Activated naive CD8-positive, alpha-beta T cell treated with anti-CD3 and anti-CD28 coated beads, Interleukin-2, amount 50 U/mL, for 24 hours (primary cell): ENCODE results near the gene SURF4.
A peak's percentile ranks its signal among the peaks of the same experiment; 100 is the strongest.
"Not testable (repeated sequence)": the region's sequence is repeated elsewhere in the genome, so short reads cannot be mapped to it uniquely, and the experiment has no call there.

Source experiments
- ATAC-seq: fragments of 150-1000 bp; cut with Tn5 transposase; one replicate; pipeline ENCODE4 v1.10.0; 2021
- DNase-seq: peaks from one replicate; pipeline ENCODE4 v3.0.0; 2021
- H3K27ac Mint-ChIP-seq: one replicate; pipeline ENCODE4 v1.8.0; 2021; ENCODE audit warnings: mild to moderate bottlenecking, mixed read lengths
- H3K27me3 Mint-ChIP-seq: one replicate; pipeline ENCODE4 v1.8.0; 2021; ENCODE audit warnings: mixed read lengths
- H3K36me3 Mint-ChIP-seq: one replicate; pipeline ENCODE4 v1.8.0; 2021; ENCODE audit warnings: low read depth, mixed read lengths
- H3K4me1 Mint-ChIP-seq: one replicate; pipeline ENCODE4 v1.8.0; 2021; ENCODE audit warnings: mixed read lengths
- H3K4me3 Mint-ChIP-seq: one replicate; pipeline ENCODE4 v1.8.0; 2021; ENCODE audit warnings: mild to moderate bottlenecking, moderate library complexity, mixed read lengths
- H3K9me3 Mint-ChIP-seq: one replicate; pipeline ENCODE4 v1.8.0; 2021; ENCODE audit warnings: mixed read lengths

The SURF4 gene

DNA sequence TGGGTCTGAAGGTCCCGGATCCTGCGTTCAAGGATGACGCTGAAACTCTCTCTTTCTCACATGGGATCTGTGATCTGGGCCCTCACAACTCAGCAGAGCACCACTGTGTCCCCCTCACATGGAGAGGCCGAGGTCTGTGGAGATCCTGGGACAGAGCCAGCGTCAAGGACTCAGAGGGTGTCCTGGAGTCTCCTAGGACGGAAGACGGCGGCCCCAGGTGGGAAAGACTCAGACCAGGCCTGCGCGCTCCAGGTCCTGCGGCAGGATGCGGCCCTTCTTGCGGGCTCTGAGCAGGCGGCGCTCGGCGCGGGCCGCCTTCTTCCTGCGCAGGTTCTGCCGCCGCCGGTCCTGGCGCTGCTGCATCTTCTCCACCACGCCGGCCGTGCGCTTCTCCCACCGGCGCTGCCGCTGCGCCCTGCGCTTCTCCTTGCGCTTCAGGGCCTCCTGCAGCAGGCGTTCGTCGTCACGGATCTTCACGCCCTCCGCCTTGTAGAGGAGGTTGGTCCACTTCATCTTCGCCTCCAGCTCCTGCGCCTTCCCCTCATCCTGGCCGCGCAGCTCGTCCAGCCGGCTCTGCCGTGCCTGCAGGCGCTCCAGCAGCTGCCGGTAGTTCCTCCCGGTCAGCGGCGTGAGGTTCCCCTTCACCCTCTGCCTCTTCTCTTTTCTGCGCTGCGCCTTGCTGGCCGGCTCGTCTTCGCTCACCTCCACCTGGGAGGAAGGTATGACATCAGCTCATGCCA, 44.0 kb downstream of the SURF4 start:
- no peak overlapping the region for H3K27ac Mint-ChIP-seq

DNA sequence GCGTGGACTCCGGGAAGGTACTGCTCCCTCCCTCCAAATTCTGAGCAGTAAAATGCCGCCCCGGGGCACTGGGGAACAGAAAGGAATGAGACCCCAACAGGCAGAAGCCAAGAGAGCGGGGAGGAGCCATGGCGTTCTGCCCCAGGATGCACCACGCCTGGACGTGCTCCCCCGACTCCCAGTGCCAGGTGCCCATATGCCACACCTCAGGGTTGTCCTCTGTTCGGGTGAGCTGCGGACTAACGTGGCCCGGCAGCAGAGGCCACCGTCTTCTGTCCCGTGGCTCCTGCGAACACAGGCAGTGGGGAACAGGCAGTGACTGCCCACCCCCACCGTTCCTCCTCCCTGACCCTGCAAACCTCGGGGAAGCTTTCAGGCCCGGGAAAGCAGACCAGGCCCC, 44.6 kb downstream of the SURF4 start:
- H3K9me3 Mint-ChIP-seq: no peaks in the 10 kb centered on the region
- ATAC-seq (no peak), DNase-seq (no peak)
- H3K27ac Mint-ChIP-seq: peak overlapping the region; percentile 0
- peaks cover 47% of the 10 kb centered on the region for H3K36me3 Mint-ChIP-seq
- H3K4me1 Mint-ChIP-seq: peaks cover 23% of the 10 kb centered on the region
- H3K4me3 Mint-ChIP-seq: no peak overlapping the region
- H3K27me3 Mint-ChIP-seq: no peaks in the 10 kb centered on the region

More for the DNA sequence above, 44.0 kb downstream of the SURF4 start:
- H3K36me3 Mint-ChIP-seq: peaks cover 52% of the 10 kb centered on the region
- no peak for ATAC-seq
- H3K4me1 Mint-ChIP-seq: peaks cover 29% of the 10 kb centered on the region
- no peak overlapping the region for H3K4me3 Mint-ChIP-seq
- H3K27me3 Mint-ChIP-seq: no peaks in the 10 kb centered on the region
- DNase-seq: no peak
- H3K9me3 Mint-ChIP-seq: no peaks in the 10 kb centered on the region

DNA sequence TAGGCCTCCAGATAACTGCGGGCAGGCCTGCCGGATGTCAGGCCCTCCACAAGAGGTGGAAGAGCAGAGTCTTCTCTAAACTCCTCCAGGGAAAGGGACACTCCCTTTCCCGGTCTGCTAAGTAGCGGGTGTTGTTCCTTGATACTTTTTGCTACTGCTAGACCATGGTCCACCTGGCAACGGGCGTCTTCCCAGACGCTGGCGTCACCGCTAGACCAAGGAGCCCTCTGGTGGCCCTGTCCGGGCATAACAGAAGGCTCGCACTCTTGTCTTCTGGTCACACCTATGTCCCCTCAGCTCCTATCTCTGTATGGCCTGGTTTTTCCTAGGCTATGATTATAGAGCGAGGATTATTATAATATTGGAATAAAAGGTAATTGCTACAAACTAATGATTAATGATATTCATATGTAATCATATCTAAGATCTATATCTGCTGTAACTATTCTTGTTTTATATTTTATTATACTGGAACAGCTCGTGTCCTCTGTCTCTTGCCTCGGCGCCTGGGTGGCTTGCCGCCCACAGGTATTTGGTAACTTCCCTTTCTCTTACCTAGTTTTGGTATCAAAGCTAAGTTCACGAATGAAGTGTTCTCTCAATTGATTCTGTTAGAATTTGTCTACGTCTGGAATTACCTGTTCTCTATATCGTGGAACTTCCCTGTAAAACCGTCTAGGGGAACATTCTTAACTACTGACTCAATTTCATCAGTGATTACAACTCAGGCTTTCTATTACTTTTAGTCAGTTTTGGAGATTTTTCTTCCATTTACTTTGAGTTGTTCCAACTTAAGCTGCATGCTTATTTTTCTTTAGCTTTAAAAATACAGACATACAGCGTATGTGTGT, 46.3 kb downstream of the SURF4 start:
- ATAC-seq, H3K4me3 Mint-ChIP-seq, H3K27me3 Mint-ChIP-seq, DNase-seq, H3K27ac Mint-ChIP-seq, H3K9me3 Mint-ChIP-seq: not testable (repeated sequence)
- Mint-ChIP-seq H3K36me3 (peaks cover 35% of the 10 kb centered on the region), H3K4me1 (peaks cover 15% of the 10 kb centered on the region)

DNA sequence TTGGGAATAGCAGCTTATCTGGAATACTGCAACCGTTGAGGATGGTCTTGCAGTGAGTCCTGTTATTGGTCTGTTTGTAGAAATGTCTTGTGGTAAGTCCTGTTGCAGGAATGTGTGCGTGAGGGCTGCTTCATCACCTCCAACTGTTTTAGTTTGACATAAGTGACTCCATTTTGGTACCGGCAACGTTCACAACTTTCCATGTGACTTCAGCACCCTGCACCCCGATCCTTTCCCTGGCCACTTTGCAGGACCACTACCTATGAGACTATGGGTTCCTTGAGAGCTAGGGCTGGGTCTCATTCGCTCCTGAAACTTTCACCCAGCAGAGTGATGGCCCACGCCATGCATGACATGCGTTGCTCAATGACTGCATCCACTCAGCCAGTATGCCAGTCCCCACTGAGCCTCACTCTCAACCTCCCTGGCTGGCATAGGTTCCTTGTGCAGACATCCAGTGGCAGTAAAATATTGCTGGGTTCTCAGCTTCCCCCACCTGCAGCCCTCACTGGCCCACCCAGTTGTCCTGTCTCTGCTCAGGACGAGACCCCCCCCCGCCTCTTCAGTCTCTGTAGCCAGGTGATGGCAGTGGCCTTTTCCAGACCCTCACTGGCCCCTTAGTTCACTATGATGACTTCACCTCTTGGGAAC, 47.9 kb downstream of the SURF4 start:
- Mint-ChIP-seq H3K9me3 (no peaks in the 10 kb centered on the region), H3K36me3 (peaks cover 26% of the 10 kb centered on the region), H3K27ac (no peak overlapping the region), H3K27me3 (no peaks in the 10 kb centered on the region), H3K4me1 (peaks cover 6% of the 10 kb centered on the region), H3K4me3 (no peak overlapping the region)
- no peak for DNase-seq
- no peak for ATAC-seq

DNA sequence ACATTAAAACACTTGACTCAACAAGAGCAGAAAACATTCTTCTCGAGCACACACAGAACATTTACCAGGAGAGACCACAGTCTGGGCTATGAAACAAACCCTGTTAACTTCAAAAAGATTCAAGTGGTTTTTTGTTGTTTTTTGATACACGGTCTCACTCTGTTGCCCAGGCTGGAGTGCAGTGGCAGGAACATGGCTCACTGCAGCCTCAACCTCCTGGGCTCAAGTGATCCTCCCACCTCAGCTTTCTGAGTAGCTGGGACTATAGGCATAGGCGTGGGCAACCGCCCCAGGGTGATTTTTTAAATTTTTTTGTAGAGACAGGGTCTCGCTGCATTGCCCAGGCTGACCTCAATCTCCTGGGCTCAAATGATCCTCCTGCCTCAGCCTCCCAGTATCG, 48.8 kb downstream of the SURF4 start:
- H3K4me3 Mint-ChIP-seq, H3K9me3 Mint-ChIP-seq, H3K27ac Mint-ChIP-seq, ATAC-seq, DNase-seq, H3K4me1 Mint-ChIP-seq, H3K27me3 Mint-ChIP-seq: not testable (repeated sequence)
- peaks cover 16% of the 10 kb centered on the region for H3K36me3 Mint-ChIP-seq

DNA sequence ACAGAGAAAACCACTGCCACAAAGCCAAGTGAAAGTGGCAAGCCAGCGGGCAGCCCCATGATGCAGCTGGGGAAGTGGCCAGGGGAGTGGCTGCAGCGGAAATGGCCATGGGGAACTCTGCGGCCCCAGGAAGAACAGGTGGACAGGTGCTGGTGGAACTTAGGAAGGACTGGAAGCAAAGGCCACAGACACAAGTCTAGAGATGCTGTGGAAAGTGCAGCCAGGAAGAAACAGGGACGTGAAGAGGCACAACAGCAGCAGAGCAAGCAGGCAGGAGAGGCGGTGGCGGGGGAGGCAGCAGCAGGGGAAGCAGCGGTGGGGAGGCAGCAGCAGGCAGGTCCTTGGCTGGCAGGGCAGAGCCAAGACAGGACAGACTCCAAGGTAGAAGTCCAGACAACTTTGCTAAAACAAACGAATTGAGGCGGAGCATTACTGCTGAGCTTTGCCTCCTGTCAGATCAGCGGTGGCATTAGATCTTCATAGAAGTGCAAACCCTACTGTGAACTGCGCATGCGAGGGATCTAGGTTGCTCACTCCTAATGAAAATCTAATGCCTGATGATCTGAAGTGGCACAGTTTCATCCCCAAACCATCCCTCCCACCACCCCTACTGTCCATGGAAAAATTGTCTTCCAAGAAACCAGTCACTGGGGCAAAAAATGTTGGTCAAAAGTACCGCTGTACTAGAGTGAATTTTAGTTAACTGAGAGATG, 51.7 kb downstream of the SURF4 start:
- H3K27ac Mint-ChIP-seq: no peak overlapping the region
- ATAC-seq: no peak
- no peaks in the 10 kb centered on the region for H3K9me3 Mint-ChIP-seq

DNA sequence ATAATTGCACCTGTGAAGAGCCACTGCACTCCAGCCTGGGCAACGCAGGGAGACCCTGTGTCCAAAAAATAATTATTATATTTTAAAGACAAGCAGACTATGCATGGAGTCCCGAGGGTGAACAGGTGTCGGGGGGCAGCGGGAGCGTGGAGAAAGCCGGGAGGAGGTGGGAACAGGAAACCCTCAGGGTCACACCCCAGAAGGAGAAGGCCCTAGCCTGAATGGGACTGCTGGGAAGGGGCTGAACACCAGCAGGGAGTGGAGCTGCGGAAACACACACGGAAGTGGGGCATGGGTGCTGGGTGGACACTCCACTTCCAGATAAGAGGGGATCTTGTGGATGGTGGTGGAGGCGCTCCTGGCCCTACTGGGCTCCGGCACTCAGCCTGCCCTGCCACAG, 52.6 kb downstream of the SURF4 start:
- DNase-seq (no peak), ATAC-seq (no peak)
- H3K4me1 Mint-ChIP-seq: no peaks in the 10 kb centered on the region
- H3K4me3 Mint-ChIP-seq: no peak overlapping the region
- H3K27me3 Mint-ChIP-seq: no peaks in the 10 kb centered on the region
- no peaks in the 10 kb centered on the region for H3K36me3 Mint-ChIP-seq
- no peak overlapping the region for H3K27ac Mint-ChIP-seq
- no peaks in the 10 kb centered on the region for H3K9me3 Mint-ChIP-seq

More for the DNA sequence above, 51.7 kb downstream of the SURF4 start:
- Mint-ChIP-seq H3K4me3 (no peak overlapping the region), H3K4me1 (no peaks in the 10 kb centered on the region), H3K27me3 (no peaks in the 10 kb centered on the region), H3K36me3 (peaks cover 3% of the 10 kb centered on the region)
- DNase-seq: no peak

DNA sequence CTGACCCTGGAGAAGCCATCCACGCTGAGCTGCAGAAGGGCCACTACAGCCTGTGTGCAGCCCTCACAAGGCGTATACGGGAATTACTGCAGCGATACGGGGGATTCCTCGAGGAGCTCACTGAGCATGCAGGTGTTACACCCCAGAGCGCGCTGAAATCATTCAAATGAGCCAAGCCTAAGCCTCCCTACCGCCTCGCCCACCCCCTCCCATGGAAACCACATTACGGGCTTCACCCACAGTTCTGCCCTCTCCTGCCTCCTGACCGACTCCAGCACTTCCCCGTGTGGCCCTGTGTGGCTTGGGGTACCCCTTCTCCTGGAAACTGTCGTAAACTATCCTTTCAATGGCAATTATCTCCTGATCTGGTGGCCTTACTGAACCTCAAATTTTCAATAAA, 53.2 kb downstream of the SURF4 start:
- Mint-ChIP-seq H3K27ac (no peak overlapping the region), H3K9me3 (no peaks in the 10 kb centered on the region)

DNA sequence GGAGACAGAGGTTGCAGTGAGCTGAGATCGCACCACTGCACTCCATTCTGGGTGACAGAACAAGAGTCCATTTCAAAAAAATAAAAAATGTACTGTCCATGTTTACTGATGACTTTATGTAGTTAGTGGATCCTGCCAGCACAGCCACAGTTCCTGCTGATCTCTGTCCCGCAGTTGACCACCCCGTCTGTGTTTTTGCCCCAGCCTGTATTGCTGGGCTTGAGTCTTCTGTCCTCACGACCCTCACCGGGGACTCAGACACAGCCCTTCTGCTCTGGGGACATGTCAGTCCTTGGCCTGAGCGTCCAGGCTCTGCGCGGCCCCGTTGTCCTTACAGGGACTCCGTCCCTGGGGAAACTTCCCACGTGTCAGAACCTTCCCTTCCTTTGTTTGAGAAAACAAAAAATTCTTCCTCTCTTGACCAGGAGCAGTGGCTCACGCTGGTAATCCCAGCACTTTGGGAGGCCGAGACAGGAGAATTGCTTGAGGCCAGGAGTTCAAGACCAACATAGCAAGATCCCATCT, 54.4 kb downstream of the SURF4 start:
- Mint-ChIP-seq H3K4me1 (no peaks in the 10 kb centered on the region), H3K27ac (no peak overlapping the region), H3K4me3 (no peak overlapping the region), H3K27me3 (no peaks in the 10 kb centered on the region), H3K9me3 (no peaks in the 10 kb centered on the region), H3K36me3 (no peaks in the 10 kb centered on the region)
- DNase-seq (no peak), ATAC-seq (no peak)

More for the DNA sequence above, 53.2 kb downstream of the SURF4 start:
- Mint-ChIP-seq H3K4me3 (no peak overlapping the region), H3K4me1 (no peaks in the 10 kb centered on the region), H3K27me3 (no peaks in the 10 kb centered on the region), H3K36me3 (no peaks in the 10 kb centered on the region)
- no peak for ATAC-seq
- no peak for DNase-seq

DNA sequence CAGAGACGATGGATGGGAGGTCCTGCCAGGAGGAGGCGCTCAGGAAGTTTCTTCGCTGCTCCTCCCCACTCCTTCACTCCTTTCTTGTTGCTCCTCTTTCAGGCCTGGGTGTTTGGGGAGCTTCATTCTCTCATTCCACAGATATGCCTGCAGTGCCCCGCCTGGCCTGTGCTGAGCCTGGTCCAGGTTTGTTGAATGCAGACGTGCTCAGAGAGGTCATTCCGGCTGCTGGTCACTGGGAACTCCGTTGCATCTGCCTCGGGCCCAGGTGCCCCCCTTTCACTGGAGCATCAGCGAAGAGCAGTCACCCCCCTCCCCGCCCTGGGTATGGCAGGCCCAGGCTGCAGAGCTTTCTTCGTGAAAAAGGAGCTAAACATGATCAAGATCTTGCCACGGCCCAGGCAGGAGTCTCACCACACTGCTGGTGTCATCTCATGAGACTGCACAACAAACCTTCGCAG, 55.4 kb downstream of the SURF4 start:
- H3K4me1 Mint-ChIP-seq: no peaks in the 10 kb centered on the region
- no peak for ATAC-seq
- H3K36me3 Mint-ChIP-seq: no peaks in the 10 kb centered on the region
- DNase-seq: no peak
- no peaks in the 10 kb centered on the region for H3K27me3 Mint-ChIP-seq
- H3K27ac Mint-ChIP-seq: no peak overlapping the region
- H3K9me3 Mint-ChIP-seq: no peaks in the 10 kb centered on the region
- H3K4me3 Mint-ChIP-seq: no peak overlapping the region

DNA sequence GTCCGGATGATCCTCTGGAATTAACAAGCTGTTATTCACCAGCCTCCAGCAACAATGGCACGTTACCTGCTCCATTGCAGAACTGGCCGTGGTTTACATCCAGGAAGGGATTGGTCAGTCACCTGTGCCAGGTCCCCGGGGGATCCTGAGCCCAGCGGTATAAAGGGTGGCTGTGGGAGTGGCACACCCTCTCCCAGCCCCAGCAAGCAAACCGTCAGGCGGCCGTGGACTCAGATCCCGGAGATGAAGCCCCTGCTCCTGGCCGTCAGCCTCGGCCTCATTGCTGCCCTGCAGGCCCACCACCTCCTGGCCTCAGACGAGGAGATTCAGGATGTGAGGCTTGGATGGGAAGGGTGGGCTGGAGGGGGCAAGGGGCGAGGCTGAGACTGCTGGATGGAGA, 58.3 kb downstream of the SURF4 start:
- not testable (repeated sequence) for H3K4me1 Mint-ChIP-seq, H3K4me3 Mint-ChIP-seq, H3K27ac Mint-ChIP-seq, H3K36me3 Mint-ChIP-seq, H3K27me3 Mint-ChIP-seq, ATAC-seq, H3K9me3 Mint-ChIP-seq, DNase-seq

DNA sequence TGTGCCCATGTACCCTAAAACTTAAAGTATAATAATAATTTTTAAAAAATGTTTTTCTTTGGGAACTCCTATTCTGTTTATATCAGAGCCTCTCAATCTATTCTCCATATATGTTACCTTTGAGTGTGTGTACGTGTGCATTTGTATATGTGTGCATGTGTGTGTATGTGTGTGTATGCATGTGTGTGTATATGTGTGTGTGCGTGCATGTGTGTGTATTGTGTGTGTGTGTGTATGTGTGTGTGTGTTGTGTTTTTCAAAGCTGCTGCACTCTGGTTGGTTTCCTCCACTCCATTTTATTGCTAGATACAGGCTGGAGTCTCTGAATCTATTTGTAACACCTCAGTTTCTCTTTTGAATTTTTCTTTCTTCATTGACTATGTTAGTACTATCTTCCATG, 59.9 kb downstream of the SURF4 start:
- no peaks in the 10 kb centered on the region for H3K4me1 Mint-ChIP-seq

More for the DNA sequence above, 59.9 kb downstream of the SURF4 start:
- Mint-ChIP-seq H3K9me3 (no peaks in the 10 kb centered on the region), H3K27me3 (peaks cover 2% of the 10 kb centered on the region), H3K4me3 (no peak overlapping the region), H3K27ac (no peak overlapping the region), H3K36me3 (no peaks in the 10 kb centered on the region)
- DNase-seq (no peak), ATAC-seq (no peak)
